Measurements from ENCODE around the gene MB21D2. TPM values are rescaled to one million over a fixed set of nuclear protein-coding genes. Genes with fewer than 3 reads are reported as not detected.
A peak's percentile ranks its signal among the peaks of the same experiment; 100 is the strongest.

The MB21D2 gene
- total and polyA plus RNA-seq, 2 of the 8 experiments (the other 6 are each of a cell fraction or from before 2014, with no cell fraction given), result 10.0 to 21.0 TPM

DNA sequence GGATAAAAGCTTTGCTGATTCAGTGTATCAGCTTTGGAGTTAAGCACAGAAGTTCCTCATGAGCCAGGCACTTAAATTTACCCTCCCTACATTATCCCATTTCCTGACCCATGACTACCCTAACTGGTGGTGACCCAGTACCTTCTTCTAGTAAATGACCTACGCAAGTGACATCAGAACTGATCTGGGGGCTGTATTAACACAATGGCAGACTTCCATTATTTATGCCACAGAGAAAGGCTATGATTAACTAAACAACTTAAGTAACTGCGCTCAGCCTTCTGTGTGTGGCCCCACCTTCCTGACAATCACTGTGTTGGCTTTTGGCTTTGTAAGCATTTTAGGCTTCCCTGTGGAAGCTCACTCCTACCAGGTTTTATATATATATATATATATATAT is 1.9 kb downstream of the MB21D2 start:
- Histone ChIP-seq H2BK5ac (ENCODE audit: low read depth, low read length) (no peak overlapping the region), H3K4ac (replicated peaks; ENCODE audit: insufficient read length, low read depth, low read length) (no peak overlapping the region), H3K9ac (replicated peaks in 1 of 4; ENCODE audit: extremely low read depth in 1 of 4, low read depth in 3 of 4, low read length in 3 of 4) (no peak overlapping the region), H3K18ac (ENCODE audit: extremely low read depth, low read length) (no peak overlapping the region), H3K4me2 (ENCODE audit: insufficient read depth in 1 of 2, low read depth in 2 of 2, low read length in 2 of 2) (peak overlapping the region; percentile 72 to 96), H3K14ac (ENCODE audit: insufficient read length) (no peak overlapping the region), H2BK20ac (ENCODE audit: low read length) (no peak overlapping the region), H3K4me3 (ENCODE audit: extremely low read depth in 1 of 4, insufficient read depth in 2 of 4, low read depth in 3 of 4, low read length in 4 of 4) (peak overlapping the region; percentile 89 to 98 (median 92); a peak in 5 of 8 replicates), H3K4me1 (replicated peaks in 1 of 4; ENCODE audit: control insufficient read depth in 3 of 4, insufficient read depth in 4 of 4, low read length in 3 of 4) (peaks cover 0 to 22% (median 17%) of the 10 kb centered on the region in 4 experiments; a peak in 4 of 7 replicates), H3K27ac (ENCODE audit: low read depth, low read length) (no peak overlapping the region), H4K20me1 (replicated peaks in 1 of 2; ENCODE audit: control insufficient read depth in 1 of 2, insufficient read depth in 2 of 2, low read length in 2 of 2) (peaks cover 6 to 7% of the 10 kb centered on the region in 2 experiments), H4K5ac (ENCODE audit: insufficient read length, low read depth, low read length) (no peak overlapping the region), H3K79me2 (ENCODE audit: control insufficient read depth in 1 of 2, insufficient read depth in 2 of 2, low read length in 2 of 2) (peaks cover 28 to 51% of the 10 kb centered on the region in 2 experiments), H3K23me2 (ENCODE audit: low read depth, low read length) (peaks cover 15% of the 10 kb centered on the region; the same call in 1 of the 2 replicates), H3K9me3 (ENCODE audit: insufficient read depth in 2 of 2, low read depth in 1 of 2, low read length in 1 of 2) (no peaks in the 10 kb centered on the region), H2AFZ (ENCODE audit: low read length) (no peak overlapping the region), H2BK15ac (ENCODE audit: low read length) (no peak overlapping the region), H2BK12ac (ENCODE audit: low read depth, low read length) (no peak overlapping the region), H3K23ac (ENCODE audit: insufficient read length) (no peak overlapping the region), H3K56ac (replicated peaks; ENCODE audit: insufficient read length, low read depth, low read length) (no peak overlapping the region), H4K8ac (ENCODE audit: extremely low read depth, insufficient read depth, low read length) (no peak overlapping the region), H4K91ac (replicated peaks; ENCODE audit: insufficient read length, low read length) (no peak overlapping the region), H3K27me3 (replicated peaks in 1 of 4; ENCODE audit: control insufficient read depth in 3 of 4, extremely low read depth in 1 of 4, insufficient read depth in 3 of 4, low read length in 3 of 4) (no peaks in the 10 kb centered on the region; a peak in 1 of 7 replicates), H3K79me1 (ENCODE audit: low read depth, low read length) (peaks cover 2% of the 10 kb centered on the region; the same call in 1 of the 2 replicates), H3K36me3 (ENCODE audit: control insufficient read depth in 2 of 4, insufficient read depth in 4 of 4, low read length in 3 of 4) (no peaks in the 10 kb centered on the region), H2BK120ac (replicated peaks; ENCODE audit: low read depth, low read length) (no peak overlapping the region), H2AK5ac (ENCODE audit: low read depth, low read length) (no peak overlapping the region)
- TF ChIP-seq SRF (IDR thresholded peaks at IDR 0.05; ENCODE audit: low read depth, low read length), result no peak
- FAIRE-seq (no peak), DNase-seq (ENCODE audit: low read depth in 1 of 2, low spot score in 2 of 2) (no peak)
- POLR2A ChIA-PET (ENCODE audit: partially characterized antibody), result interaction anchor here (1.0 to 2.8 kb wide), 6 partner anchors 12 to 35 kb away, joined by 3 to 17 read pairs (median 4); no protein-coding TSS in a partner anchor
- WGBS, 2 experiments (ENCODE audit: extremely low coverage in 1 of 2, insufficient coverage in 1 of 2, insufficient read length in 1 of 2, insufficient replicate concordance in 2 of 2, low coverage in 1 of 2, low lambda C conversion rate in 2 of 2, missing lambda C conversion rate in 1 of 2), result 25% methylated on average over 2 of the region's 2 CpGs; no CpG with 5 or more reads in 1 of the 2 experiments
- CTCF ChIA-PET (ENCODE audit: partially characterized antibody), result interaction anchor here (0.6 to 6.1 kb wide), 17 partner anchors 12 to 504 kb away, joined by 3 to 60 read pairs (median 6); no protein-coding TSS in a partner anchor

Data from H1 (cell line).